Measurements from ENCODE around the gene GPRC5C.

DNA sequence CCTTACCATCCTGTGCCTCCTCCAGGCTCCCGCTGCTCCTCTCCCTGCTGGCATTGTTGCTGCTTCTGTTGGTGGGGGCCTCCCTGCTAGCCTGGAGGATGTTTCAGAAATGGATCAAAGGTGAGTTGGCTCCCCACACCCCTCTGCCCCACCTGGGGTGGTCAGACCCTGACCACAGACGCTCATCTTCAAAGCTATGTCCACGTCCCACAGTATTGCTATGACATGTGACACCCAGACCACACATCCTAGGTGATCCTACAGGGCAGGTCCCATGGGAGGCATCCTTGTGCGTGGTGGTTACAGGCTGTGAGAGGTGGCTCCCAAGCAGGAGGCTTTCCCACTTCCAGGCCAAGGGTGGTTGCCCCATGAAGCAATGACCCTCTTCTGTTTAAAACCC is 45.5 kb downstream of the GPRC5C start:
- TF ChIP-seq CTCF (IDR thresholded peaks at IDR 0.05) (no peak), POLR2A (IDR thresholded peaks at IDR 0.05) (no peak), POLR2AphosphoS5 (IDR thresholded peaks at IDR 0.05) (no peak)
